Effector memory CD4-positive, alpha-beta T cell (primary cell): ENCODE results near the gene NR4A2.

Experiments used
- DNase-seq, 3 donors: peaks; one replicate each; pipeline ENCODE4 v3.0.0-alpha.2; 2020
- H3K27ac ChIP-seq: 2 replicates; pipeline ENCODE4 v1.7.0; 2013; ENCODE audit warnings: mild to moderate bottlenecking, low read length, moderate library complexity; ENCODE audit not compliant: insufficient read depth, poor library complexity, severe bottlenecking
- H3K27me3 ChIP-seq: replicated peaks from 2 replicates; pipeline ENCODE4 v1.7.0; 2013; ENCODE audit warnings: mild to moderate bottlenecking, low read length; ENCODE audit not compliant: insufficient read depth, control insufficient read depth, poor library complexity, severe bottlenecking
- H3K36me3 ChIP-seq: 2 replicates; pipeline ENCODE4 v1.7.0; 2013; ENCODE audit warnings: mild to moderate bottlenecking, low read length, moderate library complexity; ENCODE audit not compliant: control insufficient read depth, insufficient read depth
- H3K4me1 ChIP-seq: 2 replicates; pipeline ENCODE4 v1.7.0; 2013; ENCODE audit warnings: low read length, mild to moderate bottlenecking; ENCODE audit not compliant: control insufficient read depth, insufficient read depth, poor library complexity, severe bottlenecking
- H3K4me3 ChIP-seq: 2 replicates; pipeline ENCODE4 v1.7.0; 2013; ENCODE audit warnings: low read length, low read depth, mild to moderate bottlenecking; ENCODE audit not compliant: insufficient read depth, poor library complexity, severe bottlenecking
- H3K9me3 ChIP-seq: 2 replicates; pipeline ENCODE4 v1.7.0; 2013; ENCODE audit warnings: mild to moderate bottlenecking, low read length, moderate library complexity; ENCODE audit not compliant: control insufficient read depth

Gene NR4A2

GRCh38 chr2:156349605-156350004, 17.1 kb upstream of the NR4A2 start:
- Histone ChIP-seq H3K4me3 (no peak overlapping the region), H3K27me3 (no peaks in the 10 kb centered on the region), H3K9me3 (no peaks in the 10 kb centered on the region), H3K36me3 (no peaks in the 10 kb centered on the region), H3K4me1 (no peaks in the 10 kb centered on the region), H3K27ac (no peak overlapping the region)
- DNase-seq, result no peak

- no peak overlapping the region for H3K4me3 ChIP-seq
- DNase-seq, result no peak
- H3K9me3 ChIP-seq, result no peaks in the 10 kb centered on the region
- no peaks in the 10 kb centered on the region for H3K27me3 ChIP-seq
- H3K27ac ChIP-seq, result no peak overlapping the region
- no peaks in the 10 kb centered on the region for H3K4me1 ChIP-seq
- H3K36me3 ChIP-seq, result no peaks in the 10 kb centered on the region
Observed at GRCh38 chr2:156349161-156349560, 16.6 kb upstream of the NR4A2 start.

GRCh38 chr2:156347431-156347830, 14.9 kb upstream of the NR4A2 start:
- no peaks in the 10 kb centered on the region for H3K9me3 ChIP-seq
- no peak overlapping the region for H3K4me3 ChIP-seq
- H3K4me1 ChIP-seq, result no peaks in the 10 kb centered on the region
- H3K27ac ChIP-seq, result no peak overlapping the region
- H3K27me3 ChIP-seq, result no peaks in the 10 kb centered on the region
- DNase-seq, result no peak
- no peaks in the 10 kb centered on the region for H3K36me3 ChIP-seq

GRCh38 chr2:156346731-156347130, 14.2 kb upstream of the NR4A2 start:
- no peak overlapping the region for H3K4me3 ChIP-seq
- no peak for DNase-seq
- H3K36me3 ChIP-seq, result no peaks in the 10 kb centered on the region
- H3K9me3 ChIP-seq, result no peaks in the 10 kb centered on the region
- no peaks in the 10 kb centered on the region for H3K4me1 ChIP-seq
- no peak overlapping the region for H3K27ac ChIP-seq
- no peaks in the 10 kb centered on the region for H3K27me3 ChIP-seq

DNA sequence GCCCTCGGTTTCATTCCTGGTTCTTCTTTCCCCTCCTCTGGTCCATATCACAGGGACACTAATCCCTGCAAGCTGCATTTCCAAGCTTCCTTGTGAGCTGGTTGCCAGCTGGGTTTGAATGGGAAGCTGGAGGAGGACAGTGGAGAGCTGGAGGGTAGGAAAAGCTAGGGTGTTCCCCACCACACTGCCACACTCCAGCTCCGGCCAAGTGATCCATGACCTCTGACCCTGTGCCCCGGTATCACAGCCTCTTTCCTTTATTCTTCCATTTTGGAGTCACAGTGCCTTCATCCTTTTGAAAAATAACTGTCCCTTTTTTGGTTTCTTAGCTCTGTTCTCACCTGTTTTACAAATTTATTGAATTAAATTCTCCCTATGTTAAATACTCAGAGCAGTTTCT, 13.1 kb upstream of the NR4A2 start:
- H3K27ac ChIP-seq, result no peak overlapping the region
- H3K9me3 ChIP-seq, result no peaks in the 10 kb centered on the region
- peaks cover 3% of the 10 kb centered on the region for H3K4me1 ChIP-seq
- H3K27me3 ChIP-seq, result no peaks in the 10 kb centered on the region
- no peak overlapping the region for H3K4me3 ChIP-seq
- DNase-seq, result no peak
- no peaks in the 10 kb centered on the region for H3K36me3 ChIP-seq

DNA sequence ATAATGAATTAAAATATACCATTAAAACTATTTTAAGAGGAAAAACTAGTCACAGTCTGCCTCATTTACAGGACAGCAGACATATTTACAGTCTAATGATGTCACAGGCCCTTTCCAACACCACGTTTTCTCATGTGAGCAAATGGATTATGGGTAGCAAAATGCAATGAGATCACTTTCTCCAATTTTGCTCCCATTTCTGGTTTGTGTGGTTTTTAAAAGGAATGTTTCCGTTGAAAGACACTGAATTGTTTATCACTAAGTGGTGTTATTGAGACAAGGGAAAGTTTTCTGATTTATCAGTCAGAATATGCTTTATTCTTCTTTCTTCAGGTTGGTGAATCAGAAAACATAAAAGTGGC, 11.4 kb upstream of the NR4A2 start:
- no peak for DNase-seq
- no peaks in the 10 kb centered on the region for H3K9me3 ChIP-seq
- peaks cover 10% of the 10 kb centered on the region for H3K4me1 ChIP-seq
- H3K36me3 ChIP-seq, result no peaks in the 10 kb centered on the region
- no peak overlapping the region for H3K27ac ChIP-seq
- no peak overlapping the region for H3K4me3 ChIP-seq
- H3K27me3 ChIP-seq, result no peaks in the 10 kb centered on the region

DNA sequence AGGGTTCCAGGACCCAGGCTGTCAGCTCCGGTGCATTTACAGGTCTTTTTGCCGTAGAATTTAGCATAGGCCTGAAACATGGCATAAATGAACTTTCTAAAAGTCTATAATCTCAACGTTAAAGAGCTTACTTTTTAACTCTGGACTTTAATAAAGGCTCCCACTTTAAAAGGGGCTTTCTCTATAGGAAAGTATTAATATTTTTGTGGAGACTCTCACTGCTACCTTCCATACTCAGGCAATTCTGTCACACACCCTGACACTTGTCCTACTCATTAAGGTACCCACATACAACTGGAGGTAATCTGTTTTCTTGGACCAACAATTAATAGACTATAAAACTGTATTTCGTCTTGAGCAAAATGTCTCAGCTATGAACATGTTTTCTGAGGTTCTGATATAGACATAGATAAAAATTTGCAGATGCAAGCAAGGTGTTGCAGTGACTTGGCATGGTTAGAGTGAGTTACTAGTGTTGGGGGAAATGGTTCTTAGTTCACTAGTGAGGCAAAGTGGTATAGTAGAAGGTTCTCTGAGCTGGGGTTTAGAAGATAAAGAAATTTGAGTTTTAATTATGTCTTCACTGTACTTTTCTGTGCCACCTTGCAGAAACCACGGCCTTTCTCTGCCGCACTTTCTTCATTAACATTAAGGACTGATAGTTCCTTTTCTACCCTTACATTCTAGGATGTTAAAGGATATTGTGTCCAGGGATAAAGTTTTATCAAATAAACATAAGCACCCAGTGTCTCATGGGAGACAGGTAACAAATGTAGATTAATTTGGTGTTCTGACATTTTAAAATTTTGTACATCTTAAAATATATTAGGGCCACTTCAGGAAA, 10.8 kb upstream of the NR4A2 start:
- no peak for DNase-seq
- H3K9me3 ChIP-seq, result no peaks in the 10 kb centered on the region
- peak overlapping the region; percentile 62 for H3K4me3 ChIP-seq

GRCh38 chr2:156342254-156343095, 10.0 kb upstream of the NR4A2 start:
- Histone ChIP-seq H3K4me1 (peaks cover 10% of the 10 kb centered on the region), H3K27me3 (no peaks in the 10 kb centered on the region), H3K36me3 (no peaks in the 10 kb centered on the region), H3K27ac (peak overlapping the region; percentile 100), H3K4me3 (peak overlapping the region; percentile 99), H3K9me3 (no peaks in the 10 kb centered on the region)
- DNase-seq, result peak; percentile 87 to 92 (median 88)

More for the DNA sequence above, 10.8 kb upstream of the NR4A2 start:
- no peaks in the 10 kb centered on the region for H3K27me3 ChIP-seq
- H3K27ac ChIP-seq, result peak overlapping the region; percentile 100
- no peaks in the 10 kb centered on the region for H3K36me3 ChIP-seq
- peaks cover 10% of the 10 kb centered on the region for H3K4me1 ChIP-seq

DNA sequence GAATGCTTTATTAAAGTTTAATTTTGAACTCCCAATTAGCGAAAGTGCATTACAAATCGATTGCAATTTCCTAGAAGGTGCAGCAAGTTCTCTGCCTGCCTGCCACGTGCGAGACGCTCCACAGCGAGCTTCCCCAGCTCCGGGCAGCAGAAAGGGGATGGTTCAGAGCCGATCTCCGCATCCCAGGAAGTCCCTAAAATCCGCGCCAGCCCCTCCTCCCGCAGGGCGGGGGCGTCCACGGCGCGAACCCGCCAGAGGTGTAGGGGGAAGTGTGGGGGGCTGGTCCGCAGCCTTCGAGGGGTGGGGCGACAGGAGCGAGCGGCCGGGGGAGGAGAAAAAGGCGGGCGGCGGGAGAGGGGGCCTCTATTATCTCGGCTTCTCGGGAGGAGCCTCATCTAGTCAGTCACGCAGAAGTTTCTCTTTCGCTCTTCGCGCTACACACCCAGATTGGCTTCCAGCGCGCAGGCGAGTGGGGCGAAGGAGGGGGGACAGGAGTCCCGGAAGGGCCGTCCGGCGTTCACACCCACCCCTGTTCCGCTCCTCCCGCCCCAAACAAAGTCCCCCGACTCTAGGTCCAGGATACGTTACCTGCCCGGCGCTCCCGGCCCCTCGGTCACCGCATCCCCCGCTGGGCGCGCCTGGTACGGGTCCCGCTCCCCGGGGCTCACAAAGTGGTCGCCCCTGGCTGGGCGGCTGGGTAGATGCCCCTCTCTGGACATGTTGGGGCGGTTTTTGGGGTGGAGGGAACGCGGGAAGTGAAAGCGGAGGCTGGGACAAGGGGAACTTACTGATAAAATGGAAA, 9.1 kb upstream of the NR4A2 start:
- H3K27ac ChIP-seq, result peak overlapping the region; percentile 100
- H3K4me3 ChIP-seq, result peak overlapping the region; percentile 99
- no peaks in the 10 kb centered on the region for H3K36me3 ChIP-seq
- no peaks in the 10 kb centered on the region for H3K9me3 ChIP-seq
- H3K4me1 ChIP-seq, result peaks cover 10% of the 10 kb centered on the region
- peak; percentile 81 to 84 (median 83) for DNase-seq
- H3K27me3 ChIP-seq, result no peaks in the 10 kb centered on the region
